Fibroblast of skin of right quadriceps (primary cell): ENCODE measurements around the gene TUBA1A.
"Not testable (repeated sequence)": the region's sequence is repeated elsewhere in the genome, so short reads cannot be mapped to it uniquely, and the experiment has no call there.

ENCODE experiments used
- DNase-seq: peaks from one replicate; pipeline ENCODE4 v3.0.0-alpha.2; 2013

Gene TUBA1A

GRCh38 chr12:49188916-49189367, at the start of gene TUBA1A:
Gene TUBA1A (minus strand): TSS chr12:49189080. CDS start chr12:49188979, 101 bp downstream.
- peak; percentile 100 for DNase-seq

- DNase-seq: no peak
Measured at GRCh38 chr12:49236423-49236822, 47.5 kb upstream of the TUBA1A start.

GRCh38 chr12:49233842-49234526, 45.1 kb upstream of the TUBA1A start:
- DNase-seq: no peak

GRCh38 chr12:49232940-49233841, 44.3 kb upstream of the TUBA1A start:
- DNase-seq: peak; percentile 60

- no peak for DNase-seq
Measured at GRCh38 chr12:49231878-49232655, 43.2 kb upstream of the TUBA1A start.

GRCh38 chr12:49230805-49231194, 41.9 kb upstream of the TUBA1A start:
- no peak for DNase-seq

GRCh38 chr12:49230176-49230804, 41.4 kb upstream of the TUBA1A start:
- DNase-seq: no peak

GRCh38 chr12:49228653-49229052, 39.8 kb upstream of the TUBA1A start:
- DNase-seq: no peak

GRCh38 chr12:49227713-49228112, 38.8 kb upstream of the TUBA1A start:
- DNase-seq: no peak

- DNase-seq: peak; percentile 46
Measured at GRCh38 chr12:49225576-49226166, 36.8 kb upstream of the TUBA1A start.

- DNase-seq: no peak
Measured at GRCh38 chr12:49223590-49224369, 34.9 kb upstream of the TUBA1A start.

GRCh38 chr12:49223122-49223521, 34.2 kb upstream of the TUBA1A start:
- DNase-seq: no peak

- no peak for DNase-seq
Measured at GRCh38 chr12:49220972-49221371, 32.1 kb upstream of the TUBA1A start.

- no peak for DNase-seq
Measured at GRCh38 chr12:49219417-49220026, 30.6 kb upstream of the TUBA1A start.

- DNase-seq: no peak
Measured at GRCh38 chr12:49212572-49212971, 23.7 kb upstream of the TUBA1A start.

- DNase-seq: not testable (repeated sequence)
Measured at GRCh38 chr12:49210703-49211102, 21.8 kb upstream of the TUBA1A start.

GRCh38 chr12:49208676-49209075, 19.8 kb upstream of the TUBA1A start:
- no peak for DNase-seq

- no peak for DNase-seq
Measured at GRCh38 chr12:49208146-49208545, 19.3 kb upstream of the TUBA1A start.

- no peak for DNase-seq
Measured at GRCh38 chr12:49206389-49206788, 17.5 kb upstream of the TUBA1A start.

- peak; percentile 67 for DNase-seq
Measured at GRCh38 chr12:49201595-49202295, 12.9 kb upstream of the TUBA1A start.
